ENCODE results near the gene PBXIP1. TPM values are rescaled to one million over a fixed set of nuclear protein-coding genes. Genes with fewer than 3 reads are reported as not detected.
"Not testable (repeated sequence)": the region's sequence is repeated elsewhere in the genome, so short reads cannot be mapped to it uniquely, and the experiment has no call there.

PBXIP1 gene
- total RNA-seq, 1 donor from 2014 or later = 23.6 TPM

DNA sequence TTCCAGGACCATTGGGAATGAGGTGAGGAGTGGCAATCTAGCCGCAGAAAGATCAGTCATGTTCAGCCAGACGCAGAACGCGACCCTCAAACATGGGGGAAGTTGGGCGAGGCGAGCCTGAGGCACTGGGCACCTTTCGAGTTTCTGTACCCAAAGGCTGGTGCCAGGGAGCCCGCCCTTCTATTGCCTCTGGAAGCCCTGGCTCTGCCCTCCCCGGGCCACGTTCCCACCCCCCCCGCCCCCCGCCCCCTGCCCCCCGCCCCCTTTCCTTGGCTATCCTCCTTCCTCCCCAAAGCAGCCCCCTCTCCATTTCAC, 44.5 kb upstream of the PBXIP1 start:
- Mint-ChIP-seq H3K4me1 (ENCODE audit: low read depth) (peaks cover 38% of the 10 kb centered on the region), H3K4me3 (ENCODE audit: low read depth) (peak overlapping the region; percentile 97), H3K27ac (peak overlapping the region; percentile 93), H3K9me3 (no peaks in the 10 kb centered on the region), H3K27me3 (ENCODE audit: low read depth) (no peaks in the 10 kb centered on the region), H3K36me3 (ENCODE audit: low read depth) (peaks cover 14% of the 10 kb centered on the region)
- DNase-seq (ENCODE audit: low spot score) = no peak
- intact Hi-C loops (cut with micrococcal nuclease) = loop anchor here (1.0 to 10.0 kb wide), 5 partner anchors 17 to 443 kb away; partner anchors contain the start of genes PBXIP1 and UBE2Q1

- peak overlapping the region; percentile 93 for H3K27ac Mint-ChIP-seq
- no peaks in the 10 kb centered on the region for H3K9me3 Mint-ChIP-seq
- intact Hi-C loops (cut with micrococcal nuclease) = loop anchor here (1.0 to 10.0 kb wide), 7 partner anchors 16 to 442 kb away; partner anchors contain the start of genes FLAD1, PBXIP1 and UBE2Q1
- no peaks in the 10 kb centered on the region for H3K27me3 Mint-ChIP-seq (ENCODE audit: low read depth)
- H3K36me3 Mint-ChIP-seq (ENCODE audit: low read depth) = peaks cover 14% of the 10 kb centered on the region
- H3K4me3 Mint-ChIP-seq (ENCODE audit: low read depth) = peak overlapping the region; percentile 97
- peaks cover 39% of the 10 kb centered on the region for H3K4me1 Mint-ChIP-seq (ENCODE audit: low read depth)
- no peak for DNase-seq (ENCODE audit: low spot score)
Observed at GRCh38 chr1:154999571-155000410, 43.9 kb upstream of the PBXIP1 start.

DNA sequence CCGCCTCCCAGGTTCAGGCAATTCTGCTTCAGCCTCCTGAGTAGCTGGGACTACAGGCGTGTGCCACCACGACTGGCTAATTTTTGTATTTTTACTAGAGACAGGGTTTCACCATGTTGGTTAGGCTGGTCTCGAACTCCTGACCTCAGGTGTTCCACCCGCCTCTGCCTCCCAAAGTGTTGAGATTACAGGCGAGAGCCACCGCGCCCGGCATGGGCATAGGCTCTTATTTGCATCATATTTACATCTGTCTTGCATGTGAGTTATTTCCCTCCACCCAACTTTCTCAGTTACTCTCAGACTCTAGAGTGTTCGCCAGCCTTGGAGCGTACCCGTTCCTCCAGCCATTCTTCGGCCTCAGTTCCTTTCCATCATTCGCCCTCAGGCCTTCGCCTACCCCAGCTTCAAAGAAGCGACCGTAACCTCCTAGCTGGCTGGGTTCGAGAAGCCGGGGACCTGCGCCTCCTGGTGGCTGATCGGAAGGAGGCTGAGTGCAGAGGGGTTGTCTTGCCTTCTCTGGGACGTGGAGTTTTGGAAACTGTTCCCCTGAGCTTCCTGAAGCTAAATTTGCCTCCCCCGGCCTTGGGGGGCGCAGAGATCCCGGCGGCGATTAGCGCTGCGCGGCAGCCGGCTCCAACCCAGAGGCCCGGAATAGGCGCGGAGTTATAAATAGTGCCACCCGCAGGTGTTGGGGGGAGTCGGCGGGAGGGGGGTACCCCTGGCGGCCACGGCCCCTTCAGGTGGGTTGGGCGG, 43.1 kb upstream of the PBXIP1 start:
- peak; percentile 62 for DNase-seq (ENCODE audit: low spot score)
- Mint-ChIP-seq H3K27me3 (ENCODE audit: low read depth) (no peaks in the 10 kb centered on the region), H3K4me3 (ENCODE audit: low read depth) (peak overlapping the region; percentile 75), H3K4me1 (ENCODE audit: low read depth) (peaks cover 31% of the 10 kb centered on the region), H3K27ac (peak overlapping the region; percentile 83), H3K36me3 (ENCODE audit: low read depth) (peaks cover 9% of the 10 kb centered on the region), H3K9me3 (no peaks in the 10 kb centered on the region)
- intact Hi-C loops (cut with micrococcal nuclease) = loop anchor here (1.0 kb wide), 2 partner anchors 16 to 24 kb away; partner anchors contain the start of gene FLAD1

GRCh38 chr1:154998201-154998780, 42.4 kb upstream of the PBXIP1 start:
- Mint-ChIP-seq H3K27ac (peak overlapping the region; percentile 76), H3K4me3 (ENCODE audit: low read depth) (peak overlapping the region; percentile 45), H3K36me3 (ENCODE audit: low read depth) (peaks cover 5% of the 10 kb centered on the region), H3K9me3 (no peaks in the 10 kb centered on the region), H3K27me3 (ENCODE audit: low read depth) (no peaks in the 10 kb centered on the region), H3K4me1 (ENCODE audit: low read depth) (peaks cover 30% of the 10 kb centered on the region)
- intact Hi-C loops (cut with micrococcal nuclease) = no loop called here
- no peak for DNase-seq (ENCODE audit: low spot score)

GRCh38 chr1:154996966-154997701, 41.2 kb upstream of the PBXIP1 start:
- DNase-seq (ENCODE audit: low spot score) = no peak
- H3K27me3 Mint-ChIP-seq (ENCODE audit: low read depth) = no peaks in the 10 kb centered on the region

DNA sequence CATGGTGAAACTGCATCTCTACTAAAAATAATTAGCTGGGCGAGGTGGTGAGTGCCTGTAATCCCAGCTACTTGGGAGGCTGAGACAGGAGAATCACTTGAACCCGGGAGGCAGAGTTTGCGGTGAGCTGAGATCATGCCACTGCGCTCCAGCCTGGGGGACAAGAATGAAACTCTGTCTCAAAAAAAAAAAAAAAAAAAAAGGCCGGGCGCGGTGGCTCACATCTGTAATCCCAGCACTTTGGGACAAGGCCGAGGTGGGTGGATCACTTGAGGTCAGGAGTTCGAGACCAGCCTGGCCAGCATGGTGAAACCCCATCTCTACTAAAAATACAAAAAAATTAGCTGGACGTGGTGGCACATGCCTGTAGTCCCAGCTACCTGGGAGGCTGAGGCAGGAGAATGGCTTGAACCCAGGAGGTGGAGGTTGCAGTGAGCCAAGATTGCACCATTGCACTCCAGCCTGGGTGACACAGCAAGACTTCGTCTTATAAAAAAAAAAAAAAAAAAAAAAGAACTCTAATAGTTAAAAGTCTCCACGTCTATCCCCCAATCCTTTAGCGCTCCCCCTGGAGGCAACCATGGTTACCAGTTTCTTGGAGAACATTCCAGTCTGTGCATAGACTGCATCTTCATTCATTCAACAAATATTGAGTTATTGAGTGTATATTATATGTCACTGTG, 39.5 kb upstream of the PBXIP1 start:
- H3K27me3 Mint-ChIP-seq (ENCODE audit: low read depth); H3K36me3 Mint-ChIP-seq (ENCODE audit: low read depth); H3K4me3 Mint-ChIP-seq (ENCODE audit: low read depth); H3K27ac Mint-ChIP-seq; intact Hi-C loops (cut with micrococcal nuclease); DNase-seq (ENCODE audit: low spot score); H3K9me3 Mint-ChIP-seq: not testable (repeated sequence)
- H3K4me1 Mint-ChIP-seq (ENCODE audit: low read depth) = peaks cover 30% of the 10 kb centered on the region

More at GRCh38 chr1:154996966-154997701, 41.2 kb upstream of the PBXIP1 start:
- no peaks in the 10 kb centered on the region for H3K36me3 Mint-ChIP-seq (ENCODE audit: low read depth)
- H3K27ac Mint-ChIP-seq = peak overlapping the region; percentile 32
- intact Hi-C loops (cut with micrococcal nuclease) = no loop called here
- H3K4me1 Mint-ChIP-seq (ENCODE audit: low read depth) = peaks cover 30% of the 10 kb centered on the region
- H3K9me3 Mint-ChIP-seq = no peaks in the 10 kb centered on the region
- no peak overlapping the region for H3K4me3 Mint-ChIP-seq (ENCODE audit: low read depth)

GRCh38 chr1:154994591-154994990, 38.7 kb upstream of the PBXIP1 start:
- Mint-ChIP-seq H3K9me3 (no peaks in the 10 kb centered on the region), H3K27ac (no peak overlapping the region), H3K4me3 (ENCODE audit: low read depth) (no peak overlapping the region), H3K36me3 (ENCODE audit: low read depth) (peaks cover 7% of the 10 kb centered on the region), H3K4me1 (ENCODE audit: low read depth) (peaks cover 25% of the 10 kb centered on the region), H3K27me3 (ENCODE audit: low read depth) (no peaks in the 10 kb centered on the region)
- no peak for DNase-seq (ENCODE audit: low spot score)
- intact Hi-C loops (cut with micrococcal nuclease) = no loop called here

- no peak for DNase-seq (ENCODE audit: low spot score)
- Mint-ChIP-seq H3K27me3 (ENCODE audit: low read depth) (no peaks in the 10 kb centered on the region), H3K27ac (no peak overlapping the region), H3K9me3 (no peaks in the 10 kb centered on the region), H3K36me3 (ENCODE audit: low read depth) (peaks cover 9% of the 10 kb centered on the region), H3K4me1 (ENCODE audit: low read depth) (peaks cover 25% of the 10 kb centered on the region), H3K4me3 (ENCODE audit: low read depth) (no peak overlapping the region)
- intact Hi-C loops (cut with micrococcal nuclease) = no loop called here
Observed at GRCh38 chr1:154994269-154994587, 38.3 kb upstream of the PBXIP1 start.

GRCh38 chr1:154993572-154994268, 37.8 kb upstream of the PBXIP1 start, which contains the start of gene LENEP:
Gene LENEP (plus strand): TSS chr1:154993586. CDS start chr1:154993608, 22 bp downstream.
- Mint-ChIP-seq H3K9me3 (no peaks in the 10 kb centered on the region), H3K4me3 (ENCODE audit: low read depth) (no peak within 1 kb of the TSS), H3K27ac (peak within 1 kb of the TSS; percentile 31), H3K4me1 (ENCODE audit: low read depth) (peaks cover 26% of the 10 kb centered on the region), H3K27me3 (ENCODE audit: low read depth) (no peaks in the 10 kb centered on the region), H3K36me3 (ENCODE audit: low read depth) (peaks cover 14% of the 10 kb centered on the region)
- DNase-seq (ENCODE audit: low spot score) = no peak
- intact Hi-C loops (cut with micrococcal nuclease) = no loop called here

- no peak overlapping the region for H3K4me3 Mint-ChIP-seq (ENCODE audit: low read depth)
- peaks cover 22% of the 10 kb centered on the region for H3K36me3 Mint-ChIP-seq (ENCODE audit: low read depth)
- H3K9me3 Mint-ChIP-seq = no peaks in the 10 kb centered on the region
- H3K27me3 Mint-ChIP-seq (ENCODE audit: low read depth) = no peaks in the 10 kb centered on the region
- no peak overlapping the region for H3K27ac Mint-ChIP-seq
- peaks cover 21% of the 10 kb centered on the region for H3K4me1 Mint-ChIP-seq (ENCODE audit: low read depth)
- intact Hi-C loops (cut with micrococcal nuclease) = no loop called here
- no peak for DNase-seq (ENCODE audit: low spot score)
Observed at GRCh38 chr1:154992721-154993571, 37.0 kb upstream of the PBXIP1 start.

DNA sequence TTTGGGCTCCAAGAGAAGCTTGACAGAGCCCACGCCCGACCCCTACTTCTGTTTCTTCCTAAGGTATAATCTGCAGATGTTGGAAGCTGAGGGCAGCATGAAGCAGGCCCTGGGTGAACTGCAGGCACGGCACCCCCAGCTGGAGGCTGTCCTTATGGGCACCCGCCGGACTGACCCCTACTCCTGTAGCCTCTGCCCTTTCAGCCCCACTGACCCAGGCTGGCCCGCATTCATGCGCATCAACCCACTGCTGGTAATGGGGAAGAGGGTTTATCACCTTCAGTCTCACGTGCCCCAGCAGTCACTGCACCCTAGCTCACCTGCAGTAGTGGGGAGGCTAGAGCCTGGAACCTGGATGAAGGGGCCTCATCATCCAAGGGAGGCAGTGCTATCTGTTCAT, 34.4 kb upstream of the PBXIP1 start:
- no peak for DNase-seq (ENCODE audit: low spot score)
- Mint-ChIP-seq H3K9me3 (no peaks in the 10 kb centered on the region), H3K36me3 (ENCODE audit: low read depth) (peaks cover 28% of the 10 kb centered on the region), H3K27me3 (ENCODE audit: low read depth) (no peaks in the 10 kb centered on the region), H3K4me1 (ENCODE audit: low read depth) (peaks cover 9% of the 10 kb centered on the region), H3K4me3 (ENCODE audit: low read depth) (no peak overlapping the region), H3K27ac (no peak overlapping the region)
- intact Hi-C loops (cut with micrococcal nuclease) = no loop called here

Data from activated T-helper 2 cell treated with anti-CD3 and anti-CD28 coated beads, Interferon-gamma antibody, Interleukin-2, Interleukin-4, amounts not matched to agents 10 μg/mL and 5 μg/mL and 100 μg/mL, durations not matched to agents 14 hours and 24 hours and 36 hours (primary cell).